Measurements from ENCODE around the gene RPP21. TPM values are rescaled to one million over a fixed set of nuclear protein-coding genes. Genes with fewer than 3 reads are reported as not detected.

RPP21 gene
- total RNA-seq (2014; rRNA removed; shearing (Covaris generic)), result 116 and 119 TPM in 2 replicates
- polyA plus RNA-seq (2015; cell fraction: cytosol; rRNA removed), result 64.5 and 69.1 TPM in 2 replicates
- 40.0 and 47.9 TPM in 2 replicates for polyA plus RNA-seq (2015; cell fraction: nucleus; rRNA removed)

DNA sequence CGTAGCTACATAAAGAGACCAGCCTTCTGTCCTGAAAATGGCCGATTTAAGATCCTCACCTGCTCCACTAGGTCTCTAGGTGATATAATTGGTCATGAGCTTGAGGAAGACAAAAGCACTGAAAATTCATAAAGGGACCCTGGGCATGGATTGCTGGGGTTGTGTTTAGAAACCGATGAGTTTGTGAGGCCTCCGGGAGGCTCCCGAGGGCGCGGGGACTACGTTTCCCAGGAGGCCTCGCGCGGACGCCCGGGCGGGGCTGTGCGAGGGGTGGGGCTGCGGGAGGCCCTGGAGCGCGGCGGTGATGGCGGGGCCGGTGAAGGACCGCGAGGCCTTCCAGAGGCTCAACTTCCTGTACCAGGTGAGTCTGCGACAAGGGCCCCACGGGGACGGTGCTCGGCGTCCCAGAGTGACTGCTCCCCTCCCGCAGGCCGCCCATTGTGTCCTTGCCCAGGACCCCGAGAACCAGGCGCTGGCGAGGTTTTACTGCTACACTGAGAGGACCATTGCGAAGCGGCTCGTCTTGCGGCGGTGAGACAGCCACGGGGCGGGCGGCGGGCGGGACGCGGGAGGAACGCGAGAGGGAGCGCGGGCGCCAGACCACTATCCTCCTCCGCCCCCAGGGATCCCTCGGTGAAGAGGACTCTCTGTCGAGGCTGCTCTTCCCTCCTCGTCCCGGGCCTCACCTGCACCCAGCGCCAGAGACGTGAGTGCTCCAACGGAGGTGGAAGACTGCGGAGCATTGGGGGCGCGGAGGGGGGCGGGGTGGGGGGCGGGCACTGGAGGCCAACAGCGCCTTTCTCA lies at the start of gene RPP21:
TSS of gene RPP21 (plus strand) at position 289 of the 804 bp plus-strand sequence. CDS start at position 305, 16 bp downstream.
- peak; percentile 77 for DNase-seq (ENCODE audit: low read depth)

DNA sequence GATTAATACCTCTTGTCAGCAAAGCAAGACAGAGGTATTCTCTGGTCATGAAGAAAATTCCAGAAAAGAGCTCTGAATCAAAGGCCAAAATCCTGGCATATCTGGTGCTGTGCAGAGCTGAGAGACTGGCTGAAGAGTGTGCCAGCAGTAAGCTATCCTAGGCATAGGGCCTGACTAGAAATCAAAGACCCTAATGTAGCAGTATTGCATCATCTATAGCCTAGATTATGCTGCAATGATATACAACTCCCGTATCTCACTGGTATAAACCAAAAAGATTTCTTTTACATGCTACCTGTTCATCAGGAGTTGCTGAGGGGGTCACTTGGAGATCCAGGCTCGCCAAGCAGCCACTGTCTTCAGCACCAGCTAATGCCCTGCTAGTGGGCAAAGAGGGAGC lies 49.1 kb upstream of the RPP21 start:
- no peak for DNase-seq (ENCODE audit: low read depth)

DNA sequence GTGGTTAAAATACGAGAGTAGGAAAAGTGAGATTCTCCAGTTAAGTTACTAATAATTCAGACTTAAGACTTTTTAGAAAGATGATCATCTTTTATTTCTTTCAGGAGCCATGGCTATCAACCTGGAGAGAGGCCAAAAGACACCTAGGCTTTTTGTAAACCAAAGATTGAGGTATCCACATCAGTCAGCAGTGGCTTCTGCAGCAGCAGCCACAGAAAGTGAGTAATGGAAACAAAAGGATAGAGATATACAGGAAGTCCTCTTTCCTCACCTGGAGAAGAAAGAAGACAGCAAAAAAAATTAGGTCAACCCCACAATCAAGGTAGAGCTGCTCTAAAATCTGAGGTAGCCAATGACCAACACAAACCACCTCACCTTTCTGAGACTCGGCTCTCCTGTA lies 41.0 kb upstream of the RPP21 start:
- no peak for DNase-seq (ENCODE audit: low read depth)

DNA sequence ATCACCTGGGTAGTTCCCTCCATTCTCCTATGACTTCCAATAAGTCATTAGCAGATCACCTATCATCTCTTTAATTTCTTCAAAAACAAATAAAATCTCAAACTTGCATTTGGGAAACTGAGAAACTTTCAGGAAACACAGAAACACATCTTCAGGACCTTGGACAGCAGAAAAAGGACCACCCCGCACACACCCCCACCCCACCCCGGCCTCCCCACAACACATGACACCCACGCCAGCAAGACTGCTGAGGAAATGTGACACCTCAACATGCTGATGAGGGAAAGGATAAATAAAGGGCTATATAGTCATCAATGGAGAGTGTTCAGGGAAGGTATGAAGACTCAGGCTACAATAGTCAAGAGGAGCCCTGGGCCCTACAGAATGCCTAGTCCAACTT lies 33.9 kb upstream of the RPP21 start:
- DNase-seq (ENCODE audit: low read depth), result no peak

DNA sequence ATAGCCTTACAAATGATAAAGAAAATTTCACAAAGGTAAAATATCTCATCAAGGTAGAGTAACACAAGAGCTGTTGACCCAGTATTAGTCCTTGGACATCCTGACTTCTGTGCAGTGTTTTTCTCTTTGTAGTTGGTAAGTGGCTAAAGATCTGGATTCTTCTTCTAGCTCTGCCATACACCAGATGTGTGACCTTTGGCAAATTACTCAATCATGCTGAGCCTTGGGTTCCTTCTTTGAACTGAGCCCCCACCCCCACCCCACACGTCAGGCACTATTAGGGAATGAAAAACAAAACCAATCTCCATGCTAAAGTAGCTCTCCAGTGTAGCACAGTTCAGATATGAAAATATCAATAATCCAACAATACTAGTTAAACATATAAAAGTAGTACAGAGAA lies 33.3 kb upstream of the RPP21 start:
- DNase-seq (ENCODE audit: low read depth), result no peak

DNA sequence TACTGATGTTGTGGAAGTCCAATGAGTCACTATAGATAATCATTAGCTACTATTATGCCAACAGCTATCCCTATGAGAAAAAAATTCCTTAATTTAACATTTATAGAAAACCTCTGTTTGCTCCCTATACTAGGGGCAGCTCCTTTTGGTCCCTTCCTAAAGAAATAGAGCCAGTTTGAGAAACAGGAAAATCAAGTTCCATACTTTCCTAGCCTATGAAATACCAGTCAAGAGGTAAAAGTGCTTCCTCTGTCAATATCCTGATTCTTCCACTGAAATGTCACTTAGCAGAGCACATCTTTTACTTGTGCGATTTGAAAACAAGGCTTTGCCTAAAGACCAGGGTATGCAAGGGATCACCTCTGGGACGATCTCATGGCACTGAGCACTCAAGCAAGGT lies 32.7 kb upstream of the RPP21 start:
- DNase-seq (ENCODE audit: low read depth), result no peak

DNA sequence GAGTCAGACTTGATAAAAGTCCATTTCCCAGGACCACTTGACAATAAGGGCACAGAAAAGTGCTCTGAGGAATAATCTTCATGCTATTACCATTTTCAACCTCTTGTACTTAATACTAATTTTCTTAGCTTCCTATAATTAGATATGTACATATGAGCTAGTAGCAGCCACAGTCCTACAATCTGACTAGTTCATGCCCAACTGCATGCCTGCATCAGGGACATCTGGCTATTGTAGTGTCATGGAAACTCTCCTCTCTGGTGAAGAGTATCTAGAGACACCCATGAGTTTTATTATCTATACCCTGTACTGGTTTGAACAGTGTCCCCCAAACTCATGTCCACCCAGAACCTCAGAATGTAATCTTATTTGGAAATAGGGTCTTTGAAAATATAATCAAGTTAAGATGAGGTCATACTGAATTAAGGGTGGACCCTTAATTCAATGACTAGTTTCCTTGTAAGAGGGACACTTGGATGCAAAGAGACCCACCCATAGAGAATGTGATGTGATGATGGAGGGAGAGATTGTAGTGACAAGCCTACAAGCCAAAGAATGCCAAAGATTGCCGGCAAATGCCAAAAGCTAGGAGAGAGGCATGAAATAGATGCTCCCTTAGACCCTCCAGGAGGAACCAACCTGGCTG lies 32.2 kb upstream of the RPP21 start:
- no peak for DNase-seq (ENCODE audit: low read depth)

DNA sequence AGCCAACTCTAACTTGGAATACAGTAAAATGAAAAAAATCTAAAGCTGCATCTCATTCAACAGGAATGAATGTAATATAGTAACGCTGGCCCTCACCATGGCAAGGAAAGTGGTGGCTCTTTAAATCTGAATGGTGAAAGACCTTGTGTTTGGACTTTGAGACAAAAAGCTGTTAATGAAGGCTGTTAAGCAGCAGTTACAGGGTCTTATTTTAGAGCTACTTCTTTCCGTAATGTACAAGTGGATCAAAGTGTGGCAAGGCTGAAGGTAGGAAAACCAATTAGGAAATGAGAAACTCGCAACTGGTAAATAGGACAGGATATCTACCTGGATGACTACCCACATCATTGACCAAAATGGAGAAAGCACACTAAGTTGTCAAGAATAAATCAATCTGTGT lies 29.8 kb upstream of the RPP21 start:
- no peak for DNase-seq (ENCODE audit: low read depth)

DNA sequence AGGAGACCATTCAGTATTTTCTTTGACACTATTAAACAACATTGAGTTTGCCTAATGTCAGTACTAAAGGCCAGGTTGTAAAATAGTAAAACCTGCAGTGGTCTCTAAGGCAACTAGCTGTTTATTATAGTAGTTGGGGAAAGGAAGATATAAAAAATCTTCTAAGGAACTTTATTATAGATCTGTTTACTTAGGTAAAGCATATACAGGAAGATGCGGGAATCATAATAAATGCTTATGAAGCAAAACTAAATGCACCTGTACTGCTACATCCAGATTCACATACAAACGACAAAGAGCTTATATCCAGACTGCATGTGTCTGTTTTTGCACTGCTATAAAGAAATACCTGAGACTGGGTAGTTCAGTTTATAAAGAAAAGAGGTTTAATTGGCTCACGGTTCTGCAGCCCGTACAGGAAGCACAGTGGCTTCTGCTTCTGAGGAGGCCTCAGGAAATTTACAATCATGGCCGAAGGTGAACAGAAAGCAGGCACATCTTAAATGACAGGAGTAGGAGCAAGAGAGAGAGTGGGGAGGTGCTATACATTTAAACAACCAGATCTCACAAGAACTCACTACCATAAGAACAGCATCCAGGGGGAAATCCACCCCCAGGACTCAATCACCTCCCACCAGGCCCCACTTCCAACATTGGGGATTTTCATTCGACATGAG lies 26.9 kb upstream of the RPP21 start:
- DNase-seq (ENCODE audit: low read depth), result no peak

DNA sequence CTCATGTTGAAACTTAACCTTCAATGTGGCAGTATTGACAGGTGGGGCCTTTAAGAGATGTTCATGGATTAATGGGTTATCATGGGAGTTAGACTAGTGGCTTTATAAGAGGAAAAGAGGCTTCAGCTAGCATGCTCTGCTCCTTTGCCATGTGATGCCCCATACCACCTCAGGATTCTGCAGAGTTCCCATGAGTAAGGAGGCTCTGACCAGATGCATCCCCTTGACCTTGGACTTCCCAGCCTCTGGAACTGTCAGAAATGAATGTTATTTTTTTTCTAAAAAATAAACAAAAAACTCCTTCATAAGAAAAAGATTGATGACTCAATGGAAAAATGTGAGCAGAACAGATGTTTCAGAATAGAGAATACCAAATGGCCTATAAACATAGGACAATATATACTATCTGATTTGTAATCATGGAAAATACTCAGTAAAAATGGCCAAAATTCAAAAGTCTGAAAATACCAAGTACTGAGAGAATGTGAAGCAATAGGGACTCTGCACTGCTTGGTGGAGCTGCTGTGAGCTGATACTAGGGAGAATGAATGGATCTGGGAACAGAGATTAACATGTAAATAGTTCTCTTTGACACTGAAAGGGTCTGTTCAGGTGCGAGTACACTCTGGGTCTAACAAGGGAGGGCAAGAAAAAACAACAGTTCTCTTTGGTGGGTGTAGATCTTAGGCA lies 25.7 kb upstream of the RPP21 start:
- no peak for DNase-seq (ENCODE audit: low read depth)

DNA sequence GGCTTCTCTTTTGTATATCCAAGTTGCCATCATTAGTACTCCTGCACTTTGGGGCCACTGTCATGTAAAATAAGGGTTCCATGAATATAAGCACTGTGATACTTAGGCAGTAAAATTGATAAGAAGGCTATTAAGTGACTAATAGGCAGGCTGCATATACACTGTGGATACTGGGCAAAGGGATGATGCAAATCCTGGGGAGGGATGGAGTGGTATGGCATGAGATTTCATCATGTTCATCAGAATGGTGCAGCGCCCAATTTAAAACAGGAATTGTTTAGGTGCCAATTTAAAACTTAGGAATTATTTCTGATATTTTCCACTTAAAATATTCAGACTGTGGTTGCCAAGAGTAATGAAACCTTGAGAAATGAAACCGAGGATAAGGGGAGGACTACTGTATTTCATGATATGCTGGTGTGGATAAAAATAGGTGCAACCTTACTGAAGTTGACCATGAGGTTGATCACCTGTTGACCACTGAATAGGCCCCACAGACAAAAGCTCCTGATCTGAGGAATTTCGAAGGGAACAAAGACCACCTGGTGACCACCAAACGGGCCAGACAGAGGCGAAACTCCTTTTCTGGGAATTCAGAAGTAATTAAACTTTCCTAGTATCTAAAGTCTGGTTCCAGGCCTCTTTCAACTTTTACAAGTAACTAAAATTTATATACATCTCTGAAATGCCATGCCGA lies 23.1 kb upstream of the RPP21 start:
- DNase-seq (ENCODE audit: low read depth), result no peak

DNA sequence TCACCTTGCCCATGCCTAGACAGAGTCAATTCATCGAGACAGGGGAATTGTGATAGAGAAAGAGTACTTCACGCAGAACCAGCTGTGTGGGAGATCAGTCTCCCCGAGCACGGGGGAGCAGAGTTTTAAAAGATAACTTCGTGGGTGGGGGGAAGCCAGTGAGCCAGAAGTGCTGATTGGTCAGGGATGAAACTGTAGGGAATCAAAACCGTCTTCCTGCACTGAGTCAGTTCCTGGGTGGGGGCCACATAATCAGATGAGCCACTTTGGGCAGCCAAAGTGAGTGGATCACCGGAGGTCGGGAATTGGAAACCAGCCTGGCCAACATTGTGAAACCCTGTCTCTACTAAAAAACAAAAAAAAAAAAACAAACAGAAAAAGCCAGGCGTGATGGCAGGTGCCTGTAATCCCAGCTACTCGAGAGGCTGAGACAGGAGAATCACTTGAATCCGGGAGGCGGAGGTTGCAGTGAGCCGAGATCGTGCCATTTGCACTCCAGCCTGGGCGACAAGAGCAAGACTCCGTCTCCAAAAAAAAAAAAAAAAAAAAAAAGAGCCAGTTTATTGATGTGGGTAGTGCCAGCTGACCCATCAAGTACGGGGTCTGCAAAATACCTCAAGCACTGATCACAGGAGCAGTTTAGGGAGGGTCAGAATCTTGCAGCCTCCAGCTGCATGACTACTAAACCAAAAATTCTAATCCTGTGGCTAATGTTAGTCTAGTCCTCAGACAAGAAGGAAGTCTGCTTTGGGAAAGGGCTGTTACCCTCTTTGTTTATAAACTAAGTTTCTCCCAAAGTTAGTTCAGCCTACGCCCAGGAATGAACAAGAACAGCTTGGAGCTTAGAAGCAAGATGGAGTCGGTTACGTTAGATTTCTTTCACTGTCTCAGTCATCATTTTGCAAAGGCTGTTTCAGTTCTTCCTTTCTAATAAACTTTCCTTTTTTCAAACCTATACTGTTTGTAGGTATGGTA lies 22.1 kb upstream of the RPP21 start:
- peak; percentile 76 for DNase-seq (ENCODE audit: low read depth)

DNA sequence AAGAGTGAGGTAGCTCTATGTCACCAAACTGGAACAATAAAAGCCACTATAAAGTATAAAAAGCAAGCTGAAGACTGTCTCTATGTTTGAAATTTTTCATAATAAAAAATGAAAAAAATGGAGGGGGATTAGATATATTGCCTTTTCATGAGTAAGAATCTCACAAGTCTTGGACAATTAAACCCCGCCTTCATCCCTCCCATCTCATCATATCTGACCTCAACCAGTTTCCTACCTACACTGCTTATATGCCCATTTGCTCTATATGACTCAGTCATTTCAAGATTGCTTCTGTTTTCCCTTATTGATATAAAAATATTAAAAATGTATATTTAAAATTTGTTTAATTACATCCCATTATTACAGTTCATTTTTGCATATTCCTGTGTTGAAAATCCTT lies 21.1 kb upstream of the RPP21 start:
- DNase-seq (ENCODE audit: low read depth), result peak; percentile 54

DNA sequence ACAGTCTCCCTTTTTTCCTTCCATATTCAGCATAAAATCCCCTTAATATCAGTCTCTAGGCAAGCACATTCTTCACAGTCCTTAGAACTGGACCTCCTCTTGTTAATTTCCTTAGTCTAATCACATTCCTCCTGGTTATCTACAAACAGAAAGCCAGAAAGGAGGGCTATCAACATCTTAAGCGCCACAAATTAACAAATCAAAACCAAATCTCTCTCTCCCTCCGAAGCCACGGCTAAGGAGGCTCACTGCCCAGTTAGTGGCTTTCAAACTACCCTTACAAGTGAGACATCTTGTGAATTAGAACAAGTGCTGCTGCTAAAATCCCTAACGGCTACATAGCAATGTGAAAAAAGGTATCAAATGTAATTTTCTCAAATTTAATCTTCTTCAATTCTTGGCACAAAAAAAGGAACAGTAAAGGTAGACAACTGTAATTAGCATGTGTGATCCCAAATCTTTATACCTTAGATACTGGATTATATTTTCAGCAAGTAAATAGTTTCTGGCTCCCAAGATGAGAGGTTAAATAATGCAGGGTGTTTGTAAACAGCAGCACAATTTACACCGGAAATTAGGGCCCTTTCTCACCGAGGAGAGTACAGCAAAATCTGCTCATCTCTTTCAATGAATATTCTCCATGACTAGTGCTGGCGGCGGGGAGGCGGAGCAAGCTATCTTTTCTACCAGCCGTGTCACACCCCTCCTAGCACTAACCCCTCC lies 19.6 kb upstream of the RPP21 start:
- no peak for DNase-seq (ENCODE audit: low read depth)

DNA sequence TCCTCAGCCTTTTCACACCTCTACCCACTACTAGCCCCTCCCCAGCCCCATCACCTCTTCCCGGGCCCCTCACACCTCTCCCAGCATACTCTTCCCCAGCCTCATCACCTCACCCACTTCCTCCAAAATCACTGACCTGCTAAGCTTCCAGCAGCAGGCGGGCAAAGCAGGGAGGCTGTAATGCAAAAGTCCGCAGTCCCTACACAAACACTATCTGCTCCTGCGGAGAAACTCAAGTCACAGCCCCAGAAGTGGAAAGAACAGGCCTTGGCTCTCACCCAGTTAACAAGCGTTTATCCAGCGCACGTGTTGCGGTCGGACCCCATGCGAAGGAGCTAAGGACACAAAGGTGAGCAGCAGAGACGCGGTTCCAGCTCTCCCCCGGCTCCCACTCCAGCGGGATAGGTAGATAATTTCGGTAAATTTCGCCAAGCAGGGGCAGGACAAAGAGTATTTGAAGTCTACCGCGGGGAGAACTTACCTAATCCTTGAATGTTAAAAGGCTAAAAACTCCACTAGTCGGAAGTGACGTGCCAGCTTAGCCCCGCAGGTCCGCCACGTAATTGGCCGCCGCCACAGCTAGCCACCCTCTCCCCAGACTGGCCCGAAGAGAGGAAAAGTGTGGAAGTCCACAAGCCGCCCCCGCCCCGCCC lies 19.0 kb upstream of the RPP21 start:
- DNase-seq (ENCODE audit: low read depth), result peak; percentile 77

DNA sequence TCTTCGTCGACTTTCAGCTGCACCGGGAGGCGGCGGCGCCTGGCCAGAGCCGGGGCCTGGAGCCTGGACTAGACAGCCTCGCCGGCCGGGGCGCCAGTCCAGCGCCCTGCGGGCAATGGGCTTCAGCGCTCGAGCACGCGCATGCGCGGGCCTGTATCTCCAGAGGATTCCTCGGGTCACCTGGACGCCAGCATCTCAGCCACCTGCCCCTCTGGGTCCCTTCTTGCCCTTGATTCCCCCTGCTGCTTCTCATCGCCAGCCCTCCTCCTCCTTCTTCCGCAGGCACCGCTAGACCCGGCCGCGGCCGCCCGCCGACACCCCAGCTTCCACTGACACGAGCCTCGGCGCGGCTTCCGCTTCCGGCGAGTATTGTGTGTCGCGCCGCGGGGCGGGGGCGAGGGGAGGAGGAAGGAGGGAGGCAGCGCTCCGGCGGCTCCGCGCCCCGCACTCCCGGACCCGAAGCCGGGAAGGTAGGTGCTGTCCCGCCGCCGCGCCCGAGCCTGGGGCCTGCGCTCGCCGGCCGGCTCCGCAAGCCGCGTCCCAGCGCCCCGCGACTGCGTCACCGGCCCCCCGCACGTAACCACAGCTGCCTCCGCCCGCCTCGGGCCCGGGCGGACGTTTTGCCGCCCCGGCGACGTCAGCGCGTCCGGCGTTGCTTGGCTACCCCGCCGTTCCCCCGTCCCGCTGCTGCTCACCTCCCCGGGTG lies 18.3 kb upstream of the RPP21 start, which contains the start of gene TRIM39:
TSS of gene TRIM39 (plus strand) at position 402 of the 706 bp plus-strand sequence. CDS start 2,391 bp downstream, outside the sequence.
- DNase-seq (ENCODE audit: low read depth), result peak; percentile 81

DNA sequence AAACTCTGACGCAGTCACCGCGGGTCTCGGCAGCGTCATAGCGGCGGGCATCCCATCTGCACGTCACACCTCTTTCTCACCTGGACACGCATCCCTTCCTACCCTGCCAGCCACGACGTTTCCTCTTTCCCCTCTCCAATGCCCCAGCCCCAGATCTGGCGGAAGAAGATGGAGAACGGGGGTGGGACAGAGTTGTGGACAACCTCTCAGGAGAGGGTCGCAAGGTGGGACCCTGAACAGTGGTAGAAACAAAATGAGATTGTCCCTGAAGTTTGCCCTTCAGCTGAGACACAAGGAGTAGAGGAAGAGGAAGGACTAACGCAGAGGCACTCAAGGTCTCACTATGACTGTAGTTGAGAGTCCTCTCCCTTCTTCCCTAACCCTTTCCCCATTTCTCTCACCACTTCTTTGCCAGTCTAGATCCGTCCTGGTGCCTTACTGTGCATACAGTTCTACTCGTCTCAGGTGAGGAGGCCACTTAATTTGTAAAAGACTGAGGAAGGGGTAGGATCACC lies 17.7 kb upstream of the RPP21 start:
- no peak for DNase-seq (ENCODE audit: low read depth)

Measured in HT1080 (cell line).